ENCODE measurements around the gene RPL5. TPM values are rescaled to one million over a fixed set of nuclear protein-coding genes. Genes with fewer than 3 reads are reported as not detected.

RPL5 gene
- total and polyA plus RNA-seq, 2 of the 4 experiments (the other 2 are of a cell fraction): 1,406 to 1,679 TPM

- Histone ChIP-seq H3K23ac (ENCODE audit: low read depth, low read length) (no peak overlapping the region), H3K56ac (ENCODE audit: extremely low read depth, insufficient read depth, low read length) (no peak overlapping the region), H2BK15ac (ENCODE audit: low read depth, low read length) (no peak overlapping the region), H3K9me1 (ENCODE audit: insufficient read depth, low read length) (peaks cover 4% of the 10 kb centered on the region; the same call in 1 of the 2 replicates), H2BK120ac (ENCODE audit: low read depth, low read length) (no peak overlapping the region), H3K9ac (ENCODE audit: low read depth, low read length) (no peak overlapping the region), H4K91ac (ENCODE audit: insufficient read depth, low read depth, low read length) (no peak overlapping the region), H3K36me3 (ENCODE audit: control insufficient read depth, insufficient read depth, low read length) (no peaks in the 10 kb centered on the region), H3K27me3 (ENCODE audit: control insufficient read depth, insufficient read depth, low read length) (no peaks in the 10 kb centered on the region), H4K5ac (ENCODE audit: low read depth, low read length) (no peak overlapping the region), H2BK5ac (ENCODE audit: low read depth, low read length, poor library complexity, severe bottlenecking) (no peak overlapping the region), H3K27ac (ENCODE audit: insufficient read depth, low read length) (no peak overlapping the region), H4K20me1 (ENCODE audit: insufficient read depth, low read length) (0 out of 2 replicates have a peak, but pooled peaks cover 3% of the 10 kb centered on the region), H3K9me3 (ENCODE audit: control insufficient read depth, insufficient read depth, low read length) (0 out of 2 replicates have a peak, but pooled peaks cover 2% of the 10 kb centered on the region), H3K18ac (ENCODE audit: low read depth, low read length) (no peak overlapping the region), H3K79me1 (ENCODE audit: low read depth in 1 of 2, low read length in 2 of 2) (peaks cover 0 to 7% of the 10 kb centered on the region in 2 experiments; a peak in 2 of 4 replicates), H3K4me1 (ENCODE audit: control insufficient read depth, insufficient read depth, low read length) (no peaks in the 10 kb centered on the region), H2AK5ac (ENCODE audit: low read depth, low read length) (no peak overlapping the region), H2BK20ac (ENCODE audit: low read depth, low read length) (no peak overlapping the region), H4K8ac (ENCODE audit: low read depth in 2 of 2, low read length in 2 of 2) (no peak overlapping the region), H3K14ac (replicated peaks; ENCODE audit: low read depth, low read length) (no peak overlapping the region), H3K4me2 (ENCODE audit: low read depth, low read length) (no peak overlapping the region), H3K4ac (ENCODE audit: low read depth, low read length) (no peak overlapping the region), H2AK9ac (replicated peaks; ENCODE audit: low read depth, low read length, poor library complexity) (no peak overlapping the region), H2AFZ (replicated peaks; ENCODE audit: low read length, poor library complexity) (no peak overlapping the region), H3K4me3 (ENCODE audit: insufficient read depth, low read depth, low read length) (no peak overlapping the region)
- POLR2A ChIA-PET (ENCODE audit: unreplicated experiment): no interaction called here
- in situ Hi-C loops (cut with MboI; ENCODE audit: low sequenced_read_pairs) (no loop called here), dilution Hi-C loops (cut with HindIII; ENCODE audit: low sequenced_read_pairs, unreplicated experiment) (no loop called here), intact Hi-C loops (cut with micrococcal nuclease) (no loop called here)
- BruUV-seq (replicated peaks): no TSS peak
- DNase-seq (no peak), ATAC-seq (ENCODE audit: low read depth) (no peak)
- CTCF ChIA-PET: interaction anchor here (2.0 kb wide), 1 partner anchor 23 kb away, joined by 7 read pairs; no protein-coding TSS in a partner anchor
- TF ChIP-seq POLR2A (IDR thresholded peaks at IDR 0.05; ENCODE audit: low read depth, low read length) (no peak), CEBPB (IDR thresholded peaks at IDR 0.05; ENCODE audit: low read depth, low read length) (no peak), ELK1 (IDR thresholded peaks at IDR 0.05; ENCODE audit: borderline replicate concordance, low read depth, low read length) (no peak), MAZ (IDR thresholded peaks at IDR 0.05; ENCODE audit: borderline replicate concordance, low read depth, low read length) (no peak), RAD21 (IDR thresholded peaks at IDR 0.05; ENCODE audit: low read length) (no peak), USF2 (IDR thresholded peaks at IDR 0.05; ENCODE audit: low read depth, low read length) (no peak)
- no CpG with 5 or more reads among the region's 1 CpG for WGBS, 2 experiments (ENCODE audit: extremely low coverage in 2 of 2, insufficient read length in 1 of 2)
Observed at GRCh38 chr1:92884195-92884594, 52.4 kb downstream of the RPL5 start.

All from IMR-90 (cell line).